OCI-LY7 (cell line): Measurements from ENCODE around the gene PQBP1. TPM values are rescaled to one million over a fixed set of nuclear protein-coding genes. Genes with fewer than 3 reads are reported as not detected.

Source experiments
- BruUV-seq: library from RNA; stranded (reverse); fragments of 400-500 nt; replicated peaks from 2 replicates; lab custom pipeline; 2021; lab: Mats Ljungman, UMichigan
- CTCF ChIA-PET: fragments of 300-600 bp; sonication (Branson Sonifier 250); formaldehyde crosslinking; loops from one replicate; lab custom pipeline; 2022; ENCODE audit warnings: antibody characterized with exemption; ENCODE audit not compliant: unreplicated experiment; lab: Charles Lee
- POLR2A ChIA-PET: fragments of 300-600 bp; sonication (Branson Sonifier 250); formaldehyde crosslinking; loops from one replicate; lab custom pipeline; 2022; ENCODE audit warnings: antibody characterized with exemption; lab: Charles Lee
- DNase-seq: peaks from one replicate; pipeline ENCODE4 v3.0.0-alpha.2; 2015; ENCODE audit warnings: low spot score
- H2AFZ ChIP-seq: fragments of 200-600 bp; sonication (generic), shearing (Covaris generic); 2 replicates; pipeline ENCODE4 v1.6.1; 2014; ENCODE audit warnings: mild to moderate bottlenecking, antibody characterized with exemption, low read length, moderate library complexity
- H3K27ac ChIP-seq: fragments of 200-600 bp; sonication (generic); 2 replicates; pipeline ENCODE4 v1.5.1; 2014; ENCODE audit warnings: mixed run types, low read depth, mild to moderate bottlenecking, moderate library complexity, low read length, inconsistent platforms; ENCODE audit not compliant: poor library complexity, severe bottlenecking
- H3K36me3 ChIP-seq: fragments of 200-600 bp; sonication (generic); 2 replicates; pipeline ENCODE4 v1.6.1; 2014; ENCODE audit warnings: mild to moderate bottlenecking, antibody characterized with exemption, low read length, moderate library complexity, mixed read lengths; ENCODE audit not compliant: insufficient read depth
- H3K4me1 ChIP-seq: fragments of 200-600 bp; sonication (generic); 2 replicates; pipeline ENCODE4 v1.5.1; 2014; ENCODE audit warnings: mild to moderate bottlenecking, low read length; ENCODE audit not compliant: insufficient read depth, poor library complexity, severe bottlenecking
- H3K4me2 ChIP-seq: fragments of 200-600 bp; sonication (generic); 2 replicates; pipeline ENCODE4 v1.6.1; 2014; ENCODE audit warnings: mild to moderate bottlenecking, low read length
- H3K4me3 ChIP-seq: fragments of 200-600 bp; sonication (generic); 2 replicates; pipeline ENCODE4 v1.5.1; 2014; ENCODE audit warnings: mild to moderate bottlenecking, low read depth, low read length; ENCODE audit not compliant: poor library complexity, severe bottlenecking
- H3K79me2 ChIP-seq: fragments of 200-600 bp; sonication (generic); 2 replicates; pipeline ENCODE4 v1.6.1; 2016; ENCODE audit warnings: low read depth, mild to moderate bottlenecking, low read length, moderate library complexity, mixed read lengths; ENCODE audit not compliant: insufficient read depth
- H3K9me2 ChIP-seq: fragments of 200-600 bp; sonication (generic); 2 replicates; pipeline ENCODE4 v1.6.1; 2016; ENCODE audit warnings: mild to moderate bottlenecking, low read length, mixed read lengths; ENCODE audit not compliant: insufficient read depth
- H3K9me3 ChIP-seq: fragments of 200-600 bp; sonication (generic); 2 replicates; pipeline ENCODE4 v1.6.1; 2014; ENCODE audit warnings: mild to moderate bottlenecking, mixed run types, low read length, mixed read lengths
- H4K20me1 ChIP-seq: fragments of 200-600 bp; sonication (generic); 2 replicates; pipeline ENCODE4 v1.6.1; 2014; ENCODE audit warnings: mild to moderate bottlenecking, antibody characterized with exemption, low read length, moderate library complexity, mixed read lengths; ENCODE audit not compliant: insufficient read depth
- EZH2phosphoT487 ChIP-seq: fragments of 200-600 bp; sonication (generic); IDR thresholded peaks from 2 replicates; pipeline ENCODE4 v1.6.1; 2018; ENCODE audit warnings: low read depth, borderline replicate concordance, mild to moderate bottlenecking, mixed run types, antibody characterized with exemption, low read length, moderate library complexity, mixed read lengths
- intact Hi-C: fragments of 100-400 bp; cut with micrococcal nuclease; formaldehyde crosslinking; loops from one replicate; pipeline ENCODE4 v1.10.0; 2022; ENCODE audit not compliant: unreplicated experiment
- total RNA-seq, 2 experiments: library from RNA; depleted of rRNA in 1 of 2; stranded (reverse); fragments of >200 nt in 1 of 2; shearing (Covaris generic) in 1 of 2; gene quantifications; 2 replicates each; pipeline ENCODE4 v1.2.3, GENCODE V29; 2014 to 2022
- TF ChIP-seq, protein P1 (sequence below): fragments of 200-600 bp; sonication (generic); conservative IDR thresholded peaks from 2 replicates; pipeline ENCODE4 v1.5.1; 2014; ENCODE audit warnings: mild to moderate bottlenecking, antibody characterized with exemption, low read length, moderate library complexity, mixed read lengths

The PQBP1 gene
- total RNA-seq, 2 experiments from 2014 or later = 72.7 to 93.0 TPM

- Histone ChIP-seq H3K9me3 (no peaks in the 10 kb centered on the region), H3K4me1 (peaks cover 38% of the 10 kb centered on the region), H3K27ac (peak within 1 kb of the TSS; percentile 70), H3K36me3 (peaks cover 49% of the 10 kb centered on the region), H3K4me3 (peak within 1 kb of the TSS; percentile 96), H3K9me2 (no peaks in the 10 kb centered on the region), H3K4me2 (peak within 1 kb of the TSS; percentile 93), H4K20me1 (peaks cover 19% of the 10 kb centered on the region), H3K79me2 (peaks cover 36% of the 10 kb centered on the region), H2AFZ (peak within 1 kb of the TSS; percentile 33; the same call in 1 of the 2 replicates)
- BruUV-seq = no TSS peak
- peak; percentile 81 for DNase-seq
- CTCF ChIA-PET = no interaction called here
- POLR2A ChIA-PET = interaction anchor here (0.7 to 1.1 kb wide), 2 partner anchors 26 to 169 kb away, joined by 3 to 4 read pairs; no protein-coding TSS in a partner anchor
- intact Hi-C loops = no loop called here
- TF ChIP-seq EZH2phosphoT487 = no peak
- TF ChIP-seq, protein P1, sequence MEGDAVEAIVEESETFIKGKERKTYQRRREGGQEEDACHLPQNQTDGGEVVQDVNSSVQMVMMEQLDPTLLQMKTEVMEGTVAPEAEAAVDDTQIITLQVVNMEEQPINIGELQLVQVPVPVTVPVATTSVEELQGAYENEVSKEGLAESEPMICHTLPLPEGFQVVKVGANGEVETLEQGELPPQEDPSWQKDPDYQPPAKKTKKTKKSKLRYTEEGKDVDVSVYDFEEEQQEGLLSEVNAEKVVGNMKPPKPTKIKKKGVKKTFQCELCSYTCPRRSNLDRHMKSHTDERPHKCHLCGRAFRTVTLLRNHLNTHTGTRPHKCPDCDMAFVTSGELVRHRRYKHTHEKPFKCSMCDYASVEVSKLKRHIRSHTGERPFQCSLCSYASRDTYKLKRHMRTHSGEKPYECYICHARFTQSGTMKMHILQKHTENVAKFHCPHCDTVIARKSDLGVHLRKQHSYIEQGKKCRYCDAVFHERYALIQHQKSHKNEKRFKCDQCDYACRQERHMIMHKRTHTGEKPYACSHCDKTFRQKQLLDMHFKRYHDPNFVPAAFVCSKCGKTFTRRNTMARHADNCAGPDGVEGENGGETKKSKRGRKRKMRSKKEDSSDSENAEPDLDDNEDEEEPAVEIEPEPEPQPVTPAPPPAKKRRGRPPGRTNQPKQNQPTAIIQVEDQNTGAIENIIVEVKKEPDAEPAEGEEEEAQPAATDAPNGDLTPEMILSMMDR = no peak
These were observed 13.9 kb downstream of the PQBP1 start, which contains the start of gene SLC35A2 for GRCh38 chrX:48911412-48912182. Gene SLC35A2 (minus strand): TSS chrX:48911646. CDS start chrX:48911636, 10 bp downstream.

DNA sequence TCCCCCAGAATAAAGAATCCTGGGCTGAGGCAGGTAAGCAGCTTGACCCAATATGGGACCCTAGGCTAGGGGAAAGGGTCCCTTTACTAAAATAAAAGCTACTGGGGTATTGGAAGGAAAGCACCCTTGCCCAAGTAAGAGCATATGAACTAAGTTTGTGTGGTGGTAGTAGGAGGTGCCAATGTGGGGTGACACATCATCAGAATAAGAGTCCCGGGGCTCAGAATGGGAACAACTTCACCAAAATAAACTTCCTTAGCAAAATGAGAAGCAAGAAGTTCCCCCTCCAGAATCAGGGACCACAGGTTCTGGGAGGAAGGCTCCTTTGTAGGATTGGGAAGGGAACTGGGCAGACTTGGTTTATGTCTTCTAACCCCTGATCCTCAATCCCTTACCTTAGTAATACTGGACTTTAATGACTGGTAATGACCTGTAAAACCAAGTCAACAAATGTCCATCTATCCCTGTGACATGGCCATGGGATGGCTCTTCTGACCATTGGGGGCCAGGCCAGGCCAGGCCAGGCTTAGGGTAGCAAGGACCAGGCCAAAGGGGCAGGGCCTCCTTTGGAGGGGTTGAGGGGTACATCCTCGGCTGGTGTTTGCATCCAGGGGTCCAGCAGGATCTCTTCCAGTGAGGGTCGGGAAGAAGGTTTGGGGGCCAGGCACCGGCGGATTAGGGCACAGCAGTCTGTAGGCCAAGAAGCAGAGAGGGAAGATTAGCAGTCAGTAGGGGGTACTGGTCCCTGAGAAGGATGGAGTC lies 16.1 kb downstream of the PQBP1 start:
- no peak overlapping the region for H2AFZ ChIP-seq
- peaks cover 56% of the 10 kb centered on the region for H3K79me2 ChIP-seq
- no TSS peak for BruUV-seq
- peaks cover 38% of the 10 kb centered on the region for H3K4me1 ChIP-seq
- CTCF ChIA-PET = no interaction called here
- H3K27ac ChIP-seq = no peak overlapping the region
- no peak overlapping the region for H3K4me3 ChIP-seq
- H3K4me2 ChIP-seq = peak overlapping the region; percentile 73; the same call in 1 of the 2 replicates
- TF ChIP-seq EZH2phosphoT487 = no peak
- TF ChIP-seq, protein P1 = no peak
- no peak for DNase-seq
- no peaks in the 10 kb centered on the region for H3K9me3 ChIP-seq
- H3K9me2 ChIP-seq = no peaks in the 10 kb centered on the region
- POLR2A ChIA-PET = interaction anchor here (0.7 kb wide), 1 partner anchor 25 kb away, joined by 8 read pairs; no protein-coding TSS in a partner anchor
- intact Hi-C loops = no loop called here
- H4K20me1 ChIP-seq = peaks cover 19% of the 10 kb centered on the region
- peaks cover 60% of the 10 kb centered on the region for H3K36me3 ChIP-seq
